HepG2 (cell line): ENCODE measurements around the gene TPBGL. TPM values are rescaled to one million over a fixed set of nuclear protein-coding genes. Genes with fewer than 3 reads are reported as not detected.

Experiments used
- ATAC-seq: fragments of 200-7000 bp; cut with Tn5 transposase; 3 replicates; pipeline ENCODE4 v1.9.1; 2020; ENCODE audit warnings: mild to moderate bottlenecking, moderate library complexity
- BruUV-seq: library from RNA; stranded (reverse); fragments of 400-500 nt; replicated peaks from 2 replicates; lab custom pipeline; 2021; lab: Mats Ljungman, UMichigan
- CTCF ChIA-PET: fragments of 300-600 bp; formaldehyde crosslinking; extraction: SDS; loops from one replicate; lab custom pipeline; 2021; ENCODE audit warnings: low total read pairs, inconsistent platforms, low intra/inter-chr PET ratio; lab: Yijun Ruan, JAX
- POLR2A ChIA-PET: fragments of 350-600 bp; sonication (Branson Sonifier 250); formaldehyde crosslinking; loops from one replicate; lab custom pipeline; 2020; ENCODE audit warnings: antibody characterized with exemption, inconsistent platforms; lab: Yijun Ruan, JAX
- DNase-seq: peaks from one replicate; pipeline ENCODE4 v3.0.0-alpha.2; 2015; ENCODE audit warnings: low spot score
- FAIRE-seq: peaks from 3 replicates; lab custom pipeline; 2011; peaks lifted over from hg19 to GRCh38; lab: Jason Lieb, UNC
- H2AFZ ChIP-seq: one replicate; pipeline ENCODE4 v1.6.1; 2011; ENCODE audit warnings: low read length, inconsistent platforms
- H3K27ac ChIP-seq: fragments of 300-600 bp; 3 replicates; pipeline ENCODE4 v1.8.0; 2011; ENCODE audit warnings: mixed run types, mild to moderate bottlenecking, mixed read lengths, low read length, inconsistent platforms; ENCODE audit not compliant: insufficient read depth; ENCODE audit errors: extremely low read length
- H3K27me3 ChIP-seq, 2 experiments: fragments of 200-600 bp in 1 of 2; 2 replicates in 1 of 2; 3 replicates in 1 of 2; pipeline versions ENCODE4 v1.6.0 to v1.8.0; 2011; ENCODE audit warnings: low read length in 2 of 2, mild to moderate bottlenecking in 2 of 2, moderate library complexity in 2 of 2, inconsistent platforms in 1 of 2; ENCODE audit not compliant: insufficient read depth in 2 of 2, control insufficient read depth in 1 of 2
- H3K36me3 ChIP-seq, 2 experiments: fragments of 200-600 bp in 1 of 2; replicated peaks in 1 of 2; 2 replicates in 1 of 2; 3 replicates in 1 of 2; pipeline versions ENCODE4 v1.5.1 to v1.8.0; 2011; ENCODE audit warnings: low read length in 2 of 2, inconsistent platforms in 1 of 2; ENCODE audit not compliant: insufficient read depth in 2 of 2, control insufficient read depth in 1 of 2
- H3K4me1 ChIP-seq: 2 replicates; pipeline ENCODE4 v1.5.1; 2012; ENCODE audit warnings: low read length, inconsistent platforms; ENCODE audit not compliant: insufficient read depth
- H3K4me2 ChIP-seq: 2 replicates; pipeline ENCODE4 v1.6.0; 2011; ENCODE audit warnings: low read depth, low read length, inconsistent platforms
- H3K4me3 ChIP-seq, 3 experiments: fragments of 200-600 bp in 1 of 3; sonication (generic), shearing (Covaris generic) in 1 of 3; replicated peaks in 1 of 3; 2 replicates each; pipeline ENCODE4 v1.5.1; 2011 to 2016; ENCODE audit warnings: low read length in 3 of 3, inconsistent platforms in 2 of 3, low read depth in 2 of 3, mild to moderate bottlenecking in 2 of 3, control low read depth in 1 of 3, mixed read lengths in 1 of 3; ENCODE audit not compliant: insufficient read depth in 1 of 3
- H3K79me2 ChIP-seq: one replicate; pipeline ENCODE4 v1.6.1; 2011; ENCODE audit warnings: low read length, inconsistent platforms; ENCODE audit not compliant: insufficient read depth
- H3K9ac ChIP-seq: 2 replicates; pipeline ENCODE4 v1.6.0; 2011; ENCODE audit warnings: mild to moderate bottlenecking, low read depth, low read length, inconsistent platforms; ENCODE audit not compliant: insufficient read depth
- H3K9me3 ChIP-seq: 2 replicates; pipeline ENCODE4 v1.5.1; 2012; ENCODE audit warnings: mild to moderate bottlenecking, low read length
- H4K20me1 ChIP-seq: 2 replicates; pipeline ENCODE4 v1.6.0; 2011; ENCODE audit warnings: inconsistent platforms, mild to moderate bottlenecking, low read length, moderate library complexity; ENCODE audit not compliant: insufficient read depth
- CBX2 ChIP-seq, 2 experiments: fragments of 200-600 bp in 1 of 2; sonication (generic); formaldehyde crosslinking in 1 of 2; IDR thresholded peaks; 2 replicates each; pipeline versions ENCODE4 v1.7.0 to v1.8.1; 2018 to 2022; ENCODE audit warnings: low read depth in 2 of 2, low read length in 1 of 2, mild to moderate bottlenecking in 1 of 2, missing genetic modification reagents in 1 of 2
- FIP1L1 ChIP-seq: fragments of 200-400 bp; formaldehyde crosslinking; IDR thresholded peaks from 2 replicates; pipeline ENCODE4 v1.6.1; 2018; ENCODE audit warnings: low read depth, mild to moderate bottlenecking, low read length, moderate library complexity, borderline replicate concordance; ENCODE audit not compliant: insufficient read depth
- HNF4A ChIP-seq: sonication (generic); formaldehyde crosslinking; IDR thresholded peaks from 2 replicates; pipeline ENCODE4 v1.4.0; 2020; ENCODE audit warnings: missing genetic modification reagents
- MIER2 ChIP-seq: IDR thresholded peaks from 2 replicates; pipeline ENCODE4 v1.6.1; 2016; ENCODE audit warnings: missing biosample characterization, missing genetic modification reagents
- NBN ChIP-seq: fragments of 450-650 bp; conservative IDR thresholded peaks from 2 replicates; pipeline ENCODE4 v1.6.1; 2017
- REXO4 ChIP-seq: sonication (generic); formaldehyde crosslinking; IDR thresholded peaks from 2 replicates; pipeline ENCODE4 v1.8.0; 2022; ENCODE audit warnings: missing genetic modification reagents, mild to moderate bottlenecking, borderline replicate concordance
- RXRA ChIP-seq: sonication (generic); formaldehyde crosslinking; IDR thresholded peaks from 2 replicates; pipeline ENCODE4 v1.5.1; 2020; ENCODE audit warnings: missing genetic modification reagents
- SETDB1 ChIP-seq: sonication (generic); formaldehyde crosslinking; IDR thresholded peaks from 2 replicates; pipeline ENCODE4 v1.5.1; 2020; ENCODE audit warnings: missing genetic modification reagents, mild to moderate bottlenecking, borderline replicate concordance
- SOX6 ChIP-seq, 2 experiments: fragments of 450-650 bp in 1 of 2; sonication (generic) in 1 of 2; formaldehyde crosslinking in 1 of 2; IDR thresholded peaks; 2 replicates each; pipeline versions ENCODE4 v1.4.0 to v1.6.1; 2017 to 2020; ENCODE audit warnings: antibody characterized with exemption in 1 of 2, mild to moderate bottlenecking in 1 of 2, missing genetic modification reagents in 1 of 2
- ZMYM4 ChIP-seq: sonication (generic); formaldehyde crosslinking; IDR thresholded peaks from 2 replicates; pipeline ENCODE4 v1.8.1; 2023; ENCODE audit warnings: mild to moderate bottlenecking, missing genetic modification reagents
- ZNF367 ChIP-seq: sonication (generic); formaldehyde crosslinking; IDR thresholded peaks from 2 replicates; pipeline ENCODE4 v1.4.0; 2020; ENCODE audit warnings: missing genetic modification reagents, borderline replicate concordance
- ZNF543 ChIP-seq: sonication (generic); formaldehyde crosslinking; IDR thresholded peaks from 2 replicates; pipeline ENCODE4 v1.4.0; 2020; ENCODE audit warnings: mild to moderate bottlenecking, missing genetic modification reagents
- ZNF577 ChIP-seq: sonication (generic); formaldehyde crosslinking; IDR thresholded peaks from 2 replicates; pipeline ENCODE4 v1.4.0; 2020; ENCODE audit warnings: mild to moderate bottlenecking, low read depth, missing genetic modification reagents, borderline replicate concordance
- WGBS: methylation state at CpG from one replicate; pipeline ENCODE4 v1.1.6; 2017; ENCODE audit warnings: low lambda C conversion rate; 5-methylcytosine and 5-hydroxymethylcytosine counted together
- in situ Hi-C: cut with HindIII; loops from 2 replicates; pipeline ENCODE4 v1.10.0; 2017; ENCODE audit warnings: low pct_unique_long_range_greater_than_20kb; ENCODE audit not compliant: extremely low pct_ligation_motif_present
- intact Hi-C: fragments of 100-400 bp; cut with micrococcal nuclease; formaldehyde crosslinking; loops from one replicate; pipeline ENCODE4 v1.10.0; 2022; ENCODE audit not compliant: unreplicated experiment
- polyA plus RNA-seq, 8 experiments: library from polyadenylated mRNA; depleted of rRNA in 3 of 8; stranded (reverse) in 7 of 8; unstranded in 1 of 8; fragments of >200 nt; fragmentation: Illumina TruSeq in 4 of 8; extraction: Trizol in 4 of 8; gene quantifications; 2 replicates each; pipeline versions ENCODE4 v1.2.1 to v1.2.3, GENCODE V29; 2011 to 2016; ENCODE audit warnings: low read depth in 4 of 8, missing spikeins in 1 of 8, mixed read lengths in 1 of 8; ENCODE audit not compliant: insufficient read depth in 1 of 8
- total RNA-seq, 5 experiments: library from RNA; depleted of rRNA; stranded (reverse); fragments of >200 nt; fragmentation: Illumina TruSeq; extraction: Trizol; gene quantifications; 2 replicates each; pipeline ENCODE4 v1.2.3, GENCODE V29; 2016; ENCODE audit warnings: low read depth in 1 of 5
- TF ChIP-seq, protein P1 (sequence below): IDR thresholded peaks from 2 replicates; pipeline ENCODE4 v1.6.1; 2016; ENCODE audit warnings: missing compliant biosample characterization, missing genetic modification reagents, borderline replicate concordance
- TF ChIP-seq, protein P2 (sequence below): sonication (generic); formaldehyde crosslinking; IDR thresholded peaks from 2 replicates; pipeline ENCODE4 v1.8.0; 2022; ENCODE audit warnings: missing genetic modification reagents, low read depth, mild to moderate bottlenecking, borderline replicate concordance
- TF ChIP-seq, protein P3 (sequence below): sonication (generic); formaldehyde crosslinking; IDR thresholded peaks from 2 replicates; pipeline ENCODE4 v1.5.1; 2020; ENCODE audit warnings: missing genetic modification reagents, mild to moderate bottlenecking, borderline replicate concordance

TPBGL gene
- total and polyA plus RNA-seq, 2 of the 13 experiments (the other 11 are each of a cell fraction or from before 2014, with no cell fraction given) = not detected

DNA sequence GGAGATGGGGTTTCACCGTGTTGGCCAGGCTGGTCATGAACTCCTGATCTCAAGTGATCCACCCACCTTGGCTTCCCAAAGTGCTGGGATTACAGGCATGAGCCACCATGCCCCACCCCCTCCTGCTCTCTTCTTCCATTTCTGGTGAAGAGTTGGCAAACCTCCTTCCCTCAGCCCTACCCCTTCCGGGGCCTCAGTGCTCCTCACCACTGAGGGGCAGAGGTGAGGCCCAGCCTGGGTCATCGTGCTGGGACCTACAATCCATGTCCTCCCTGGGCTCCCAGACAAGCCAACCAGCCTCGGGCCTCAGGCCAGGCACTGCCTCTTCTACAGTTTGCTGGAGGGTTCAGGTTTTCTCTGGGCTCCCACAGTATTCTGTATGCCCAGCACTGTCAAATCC lies 14.8 kb upstream of the TPBGL start:
- no peak for TF ChIP-seq ZNF543
- no peak for TF ChIP-seq NBN
- no peak for TF ChIP-seq RXRA (CRISPR knock-in tag)
- TF ChIP-seq, protein P1, sequence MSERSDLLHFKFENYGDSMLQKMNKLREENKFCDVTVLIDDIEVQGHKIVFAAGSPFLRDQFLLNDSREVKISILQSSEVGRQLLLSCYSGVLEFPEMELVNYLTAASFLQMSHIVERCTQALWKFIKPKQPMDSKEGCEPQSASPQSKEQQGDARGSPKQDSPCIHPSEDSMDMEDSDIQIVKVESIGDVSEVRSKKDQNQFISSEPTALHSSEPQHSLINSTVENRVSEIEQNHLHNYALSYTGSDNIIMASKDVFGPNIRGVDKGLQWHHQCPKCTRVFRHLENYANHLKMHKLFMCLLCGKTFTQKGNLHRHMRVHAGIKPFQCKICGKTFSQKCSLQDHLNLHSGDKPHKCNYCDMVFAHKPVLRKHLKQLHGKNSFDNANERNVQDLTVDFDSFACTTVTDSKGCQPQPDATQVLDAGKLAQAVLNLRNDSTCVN (CRISPR knock-in tag) = no peak
- TF ChIP-seq ZNF577 (CRISPR knock-in tag) = no peak
- TF ChIP-seq REXO4 (CRISPR knock-in tag) = no peak
- TF ChIP-seq SOX6 (IDR thresholded peaks at IDR 0.05) = no peak
- TF ChIP-seq SOX6 (CRISPR knock-in tag; IDR thresholded peaks at IDR 0.05) = no peak
- TF ChIP-seq ZMYM4 (CRISPR knock-in tag) = no peak
- TF ChIP-seq ZNF367 = no peak
- TF ChIP-seq HNF4A (CRISPR knock-in tag) = no peak
- no peak for TF ChIP-seq MIER2
- TF ChIP-seq, protein P2, sequence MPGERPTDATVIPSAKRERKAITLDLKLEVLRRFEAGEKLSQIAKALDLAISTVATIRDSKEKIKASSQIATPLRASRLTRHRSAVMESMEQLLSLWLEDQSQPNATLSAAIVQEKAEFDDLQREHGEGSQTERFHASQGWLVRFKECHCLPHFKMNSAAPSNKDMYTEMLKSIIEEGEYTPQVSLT (CRISPR knock-in tag) = no peak
- TF ChIP-seq, protein P3, sequence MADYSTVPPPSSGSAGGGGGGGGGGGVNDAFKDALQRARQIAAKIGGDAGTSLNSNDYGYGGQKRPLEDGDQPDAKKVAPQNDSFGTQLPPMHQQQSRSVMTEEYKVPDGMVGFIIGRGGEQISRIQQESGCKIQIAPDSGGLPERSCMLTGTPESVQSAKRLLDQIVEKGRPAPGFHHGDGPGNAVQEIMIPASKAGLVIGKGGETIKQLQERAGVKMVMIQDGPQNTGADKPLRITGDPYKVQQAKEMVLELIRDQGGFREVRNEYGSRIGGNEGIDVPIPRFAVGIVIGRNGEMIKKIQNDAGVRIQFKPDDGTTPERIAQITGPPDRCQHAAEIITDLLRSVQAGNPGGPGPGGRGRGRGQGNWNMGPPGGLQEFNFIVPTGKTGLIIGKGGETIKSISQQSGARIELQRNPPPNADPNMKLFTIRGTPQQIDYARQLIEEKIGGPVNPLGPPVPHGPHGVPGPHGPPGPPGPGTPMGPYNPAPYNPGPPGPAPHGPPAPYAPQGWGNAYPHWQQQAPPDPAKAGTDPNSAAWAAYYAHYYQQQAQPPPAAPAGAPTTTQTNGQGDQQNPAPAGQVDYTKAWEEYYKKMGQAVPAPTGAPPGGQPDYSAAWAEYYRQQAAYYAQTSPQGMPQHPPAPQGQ (CRISPR knock-in tag) = no peak
- TF ChIP-seq FIP1L1 = no peak
- TF ChIP-seq SETDB1 = no peak
- no peak for TF ChIP-seq CBX2 (IDR thresholded peaks at IDR 0.05; ENCODE audit: low read depth, low read length)
- no peak for TF ChIP-seq CBX2 (CRISPR knock-in tag; IDR thresholded peaks at IDR 0.05; ENCODE audit: low read depth)
- TF ChIP-seq, all 625 proteins: peak for 0
- WGBS = 0% methylated on average over 3 of the region's 4 CpGs
- no peak for ATAC-seq
- ChIA-PET CTCF (interaction anchor here (0.9 kb wide), 1 partner anchor 23 kb away, joined by 4 read pairs; no protein-coding TSS in a partner anchor), POLR2A (no interaction called here)
- no peak for DNase-seq
- in situ Hi-C loops (no loop called here), intact Hi-C loops (no loop called here)
- no peak for FAIRE-seq
- H3K4me3 ChIP-seq = no peak overlapping the region
- BruUV-seq = no TSS peak
- no peaks in the 10 kb centered on the region for H4K20me1 ChIP-seq
- H3K4me2 ChIP-seq = no peak overlapping the region
- no peaks in the 10 kb centered on the region for H3K79me2 ChIP-seq
- no peak overlapping the region for H3K27ac ChIP-seq
- no peak overlapping the region for H3K9ac ChIP-seq
- peaks cover 1 to 24% of the 10 kb centered on the region in 2 experiments for H3K27me3 ChIP-seq
- H3K4me1 ChIP-seq = no peaks in the 10 kb centered on the region
- H2AFZ ChIP-seq = no peak overlapping the region
- H3K36me3 ChIP-seq = no peaks in the 10 kb centered on the region
- H3K9me3 ChIP-seq = no peaks in the 10 kb centered on the region
